ENCODE results near the gene ITM2B. TPM values are rescaled to one million over a fixed set of nuclear protein-coding genes. Genes with fewer than 3 reads are reported as not detected.
"Not testable (repeated sequence)": the region's sequence is repeated elsewhere in the genome, so short reads cannot be mapped to it uniquely, and the experiment has no call there.

Gene ITM2B
- total RNA-seq, 1 donor from 2014 or later: 519 TPM

- ATAC-seq: peak; percentile 88
- intact Hi-C loops (cut with micrococcal nuclease): no loop called here
- DNase-seq: peak; percentile 52
Measured at GRCh38 chr13:48222358-48223301, 10.4 kb upstream of the ITM2B start.

GRCh38 chr13:48224701-48225100, 8.3 kb upstream of the ITM2B start:
- no peak for ATAC-seq
- intact Hi-C loops (cut with micrococcal nuclease): no loop called here

GRCh38 chr13:48230541-48230940, 2.5 kb upstream of the ITM2B start:
- DNase-seq: no peak
- intact Hi-C loops (cut with micrococcal nuclease): loop anchor here (10.0 kb wide), 1 partner anchor 116 kb away; no protein-coding TSS in a partner anchor

More at GRCh38 chr13:48224701-48225100, 8.3 kb upstream of the ITM2B start:
- DNase-seq: no peak

DNA sequence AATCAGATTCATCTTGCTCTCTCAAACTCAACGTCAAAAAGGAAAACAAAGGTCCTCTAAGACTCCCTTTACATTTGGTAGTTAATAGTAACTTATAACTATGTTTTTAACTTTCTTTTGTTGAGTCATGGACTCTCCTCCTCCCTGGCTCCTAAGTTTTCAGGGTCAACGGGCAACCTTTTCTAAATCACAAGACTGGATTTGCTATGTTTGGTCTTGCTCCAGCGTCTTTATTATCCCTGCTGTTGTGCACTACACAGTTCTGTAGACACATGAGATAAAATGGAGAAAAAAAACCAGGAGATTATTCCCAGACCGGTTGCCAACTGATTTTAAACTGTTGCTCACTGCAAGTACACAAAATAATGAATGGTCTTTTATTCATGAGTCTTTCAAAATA, 1.9 kb upstream of the ITM2B start:
- DNase-seq (no peak), ATAC-seq (no peak)
- intact Hi-C loops (cut with micrococcal nuclease): loop anchor here (10.0 kb wide), 1 partner anchor 116 kb away; no protein-coding TSS in a partner anchor

More at GRCh38 chr13:48230541-48230940, 2.5 kb upstream of the ITM2B start:
- ATAC-seq: no peak

- intact Hi-C loops (cut with micrococcal nuclease): loop anchor here (10.0 kb wide), 1 partner anchor 117 kb away; no protein-coding TSS in a partner anchor
- ATAC-seq (peak; percentile 7), DNase-seq (no peak)
Measured at GRCh38 chr13:48231933-48232332, 1.1 kb upstream of the ITM2B start.

DNA sequence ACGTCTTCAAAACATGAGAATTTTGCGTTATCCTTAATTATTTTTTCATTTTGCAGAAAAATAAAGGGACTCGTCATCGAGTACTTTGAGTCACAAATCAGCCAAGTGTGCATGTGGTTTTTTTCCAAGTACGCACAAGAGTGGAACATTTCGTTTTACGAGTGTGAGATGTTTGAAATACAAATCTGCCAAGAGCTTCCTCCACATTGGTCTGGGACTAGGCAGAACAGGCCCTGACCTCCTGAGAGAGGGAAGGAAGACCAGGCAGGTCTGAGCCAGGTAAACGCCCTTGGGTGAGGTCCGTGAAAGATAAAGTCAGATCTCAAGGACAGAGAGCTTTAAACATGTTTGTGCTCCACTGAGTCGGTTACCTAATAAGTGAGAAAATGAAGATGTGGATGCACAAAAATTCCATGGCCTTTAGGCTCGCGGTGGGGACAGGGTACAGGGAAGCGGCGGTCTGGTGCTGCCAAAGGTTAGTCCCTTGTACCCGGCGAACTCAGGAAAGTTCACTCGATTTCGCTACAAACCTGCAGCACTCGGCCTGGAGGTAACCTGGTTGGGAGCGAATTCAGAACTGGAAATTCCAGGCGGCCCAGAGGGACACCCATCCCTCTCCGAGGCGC, 473 bp upstream of the ITM2B start:
- peak; percentile 27 for ATAC-seq
- DNase-seq: no peak
- intact Hi-C loops (cut with micrococcal nuclease): loop anchor here (10.0 kb wide), 1 partner anchor 118 kb away; no protein-coding TSS in a partner anchor

DNA sequence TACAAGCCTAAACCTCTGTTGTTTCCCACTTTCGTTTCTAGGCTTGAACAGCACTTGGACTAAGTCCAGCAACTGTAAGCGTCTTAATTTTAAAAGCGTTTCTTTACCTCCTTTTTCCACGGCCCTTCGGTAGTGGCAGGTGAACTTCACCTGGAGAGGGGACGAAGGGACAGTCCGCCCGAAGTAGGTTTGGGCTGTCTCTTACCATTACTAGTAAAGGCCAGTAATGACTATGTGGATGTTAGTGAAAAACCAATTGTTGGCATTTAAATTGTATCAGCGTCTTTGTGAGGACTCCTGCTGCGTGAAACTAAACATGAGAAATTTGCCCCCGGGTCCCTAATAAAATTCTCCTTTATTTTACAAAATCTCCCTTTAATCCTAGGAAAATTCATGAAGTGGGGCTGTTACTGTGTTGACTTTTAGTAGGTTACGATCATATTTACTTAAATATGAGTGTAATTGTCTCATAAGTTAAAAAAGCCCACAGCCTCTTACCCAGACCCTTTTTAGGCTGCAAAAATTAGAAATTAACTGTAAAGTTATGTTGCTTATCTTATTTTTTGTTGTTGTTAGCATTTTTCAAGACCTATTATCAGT, 983 bp downstream of the ITM2B start:
- intact Hi-C loops (cut with micrococcal nuclease): loop anchor here (10.0 kb wide), 1 partner anchor 119 kb away; no protein-coding TSS in a partner anchor
- DNase-seq (no peak), ATAC-seq (peak; percentile 0)

DNA sequence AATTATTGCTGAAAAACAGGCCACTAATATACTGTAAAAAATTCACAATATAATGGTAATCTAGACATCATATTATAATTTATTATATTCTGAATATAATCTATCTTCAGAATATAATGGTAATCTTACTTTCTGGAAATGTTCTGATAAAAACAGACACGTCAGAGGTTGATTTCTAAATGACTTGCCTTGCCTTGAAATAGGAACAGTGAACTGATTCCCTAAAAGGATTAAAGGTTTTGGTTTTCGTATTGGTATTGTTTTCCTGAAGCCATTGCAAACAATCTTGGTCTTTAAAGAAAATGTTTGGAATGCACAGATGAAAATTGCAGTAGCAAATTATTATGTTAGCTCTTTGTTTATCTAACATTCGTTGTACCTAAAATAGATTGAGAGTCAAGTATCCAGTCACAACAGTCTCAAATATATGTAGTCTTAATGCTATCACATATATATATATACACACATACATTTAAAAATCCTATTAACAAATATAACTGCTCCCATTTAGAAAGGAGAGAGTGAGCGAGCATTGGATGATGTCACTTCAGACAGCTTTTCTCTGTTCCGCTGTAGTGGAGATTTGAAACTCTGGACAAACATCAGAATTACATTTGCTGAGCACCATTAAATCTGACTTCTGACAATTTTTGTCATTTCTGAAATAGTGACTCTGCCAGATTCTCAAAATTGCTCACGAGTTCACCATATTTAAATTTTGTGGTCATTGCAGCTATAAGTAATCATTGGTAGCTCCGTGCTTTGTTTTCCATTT, 1.7 kb downstream of the ITM2B start:
- ATAC-seq: no peak
- intact Hi-C loops (cut with micrococcal nuclease): loop anchor here (10.0 kb wide), 1 partner anchor 120 kb away; no protein-coding TSS in a partner anchor
- no peak for DNase-seq

DNA sequence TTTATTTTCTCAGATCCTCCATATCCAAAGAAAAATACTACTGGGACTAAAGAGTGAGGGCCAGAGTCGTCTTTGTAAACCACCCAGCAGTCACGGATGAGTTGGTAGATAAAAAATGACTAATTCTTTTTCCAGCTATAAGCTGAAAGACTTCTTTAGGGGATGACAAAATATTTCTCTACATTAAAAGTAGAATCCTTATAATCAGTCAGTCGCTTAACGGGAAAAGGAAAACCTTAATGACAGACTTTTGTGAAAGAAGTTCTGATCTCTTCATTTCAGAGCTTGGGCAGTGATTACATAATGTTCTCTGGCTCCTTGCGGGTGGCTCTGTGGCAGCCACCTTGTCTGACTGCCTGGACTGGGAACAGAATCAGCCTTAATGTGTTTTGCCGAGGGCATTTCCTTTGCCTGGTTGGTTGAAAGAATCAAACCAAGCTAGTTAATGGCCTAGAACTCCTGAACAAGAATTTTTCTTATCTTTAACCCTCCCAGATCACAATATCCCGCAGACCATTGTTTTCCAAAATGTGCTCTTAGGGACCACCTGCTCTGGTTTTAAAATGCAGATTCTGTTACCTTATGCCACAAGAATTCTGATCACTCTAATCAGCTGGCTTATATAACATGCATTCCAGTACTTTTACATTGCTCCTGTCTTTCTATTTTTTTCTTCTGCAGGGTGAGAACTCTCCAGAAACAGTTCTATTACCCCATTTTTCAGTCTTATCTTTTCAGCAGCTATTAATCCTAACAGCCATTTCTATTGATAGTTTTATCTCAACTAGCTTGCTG, 2.5 kb downstream of the ITM2B start:
- ATAC-seq (peak; percentile 34), DNase-seq (peak; percentile 48)
- intact Hi-C loops (cut with micrococcal nuclease): loop anchor here (10.0 kb wide), 1 partner anchor 121 kb away; no protein-coding TSS in a partner anchor

GRCh38 chr13:48236528-48237353, 3.7 kb downstream of the ITM2B start:
- intact Hi-C loops (cut with micrococcal nuclease): loop anchor here (10.0 kb wide), 1 partner anchor 122 kb away; no protein-coding TSS in a partner anchor
- ATAC-seq (peak; percentile 19), DNase-seq (no peak)

GRCh38 chr13:48239369-48239768, 6.4 kb downstream of the ITM2B start:
- DNase-seq, ATAC-seq: not testable (repeated sequence)
- intact Hi-C loops (cut with micrococcal nuclease): loop anchor here (10.0 kb wide), 1 partner anchor 125 kb away; no protein-coding TSS in a partner anchor

- no peak for DNase-seq
- no peak for ATAC-seq
- intact Hi-C loops (cut with micrococcal nuclease): no loop called here
Measured at GRCh38 chr13:48241651-48242050, 8.6 kb downstream of the ITM2B start.

DNA sequence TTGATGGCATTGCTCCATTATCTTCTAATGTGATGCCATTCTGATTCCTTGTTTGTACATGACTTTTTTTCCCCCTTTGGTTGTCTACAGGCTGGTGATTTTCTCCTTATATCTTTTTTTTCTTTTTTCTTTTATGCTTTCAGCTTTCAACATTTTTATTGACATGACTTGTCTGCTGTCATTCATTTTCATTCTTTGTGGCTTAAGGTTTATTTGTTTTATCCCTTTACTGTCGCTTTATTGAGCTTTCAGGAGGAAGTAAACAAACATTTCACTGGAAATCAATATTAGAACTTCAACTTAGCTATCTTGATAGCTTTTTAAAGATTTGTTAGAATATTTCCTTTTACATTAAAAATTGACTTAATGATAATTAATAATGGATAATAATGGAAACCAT, 9.7 kb downstream of the ITM2B start:
- intact Hi-C loops (cut with micrococcal nuclease): no loop called here
- no peak for ATAC-seq
- no peak for DNase-seq

DNA sequence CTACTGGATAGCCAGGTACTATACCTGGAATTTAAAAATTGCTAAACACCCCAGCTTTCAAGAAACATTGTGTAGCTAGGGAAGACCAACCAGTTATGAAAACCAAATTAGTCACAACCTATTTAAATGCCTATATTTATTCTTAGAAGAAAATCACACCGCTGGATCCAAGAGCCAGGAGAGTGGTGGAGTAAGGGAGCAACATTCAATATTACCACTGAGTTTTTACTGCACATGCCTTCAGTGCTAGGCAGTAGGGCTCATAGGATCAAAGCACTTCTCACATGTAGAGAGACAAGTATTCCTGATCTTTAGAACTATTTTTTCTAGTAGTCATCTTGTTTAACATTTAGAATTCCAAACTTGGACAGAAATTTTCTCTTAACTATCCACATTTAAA, 11.2 kb downstream of the ITM2B start:
- intact Hi-C loops (cut with micrococcal nuclease): no loop called here
- peak; percentile 33 for ATAC-seq

DNA sequence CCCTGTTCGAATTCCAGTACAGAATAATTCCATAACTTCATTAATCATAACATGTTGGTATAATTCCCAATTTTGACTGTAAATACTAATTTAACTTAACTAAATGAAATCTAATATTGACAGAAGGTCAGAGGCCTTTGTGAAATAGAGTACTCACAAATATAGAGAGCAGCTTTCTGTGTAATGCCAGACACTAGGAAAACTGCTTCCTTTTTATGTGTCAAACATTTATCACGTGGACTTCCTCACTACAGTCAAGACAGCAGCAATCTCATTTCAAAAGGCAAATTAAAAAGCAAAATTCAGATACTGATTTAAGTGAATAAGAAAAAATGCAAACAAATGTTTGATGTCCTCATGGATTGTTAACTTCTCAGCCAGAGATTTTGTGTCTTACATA, 13.1 kb downstream of the ITM2B start:
- intact Hi-C loops (cut with micrococcal nuclease): no loop called here
- DNase-seq (no peak), ATAC-seq (no peak)

More for the DNA sequence above, 11.2 kb downstream of the ITM2B start:
- no peak for DNase-seq

GRCh38 chr13:48249018-48249417, 16.0 kb downstream of the ITM2B start:
- DNase-seq: no peak
- intact Hi-C loops (cut with micrococcal nuclease): no loop called here

GRCh38 chr13:48251611-48252081, 18.6 kb downstream of the ITM2B start:
- intact Hi-C loops (cut with micrococcal nuclease): no loop called here
- peak; percentile 67 for ATAC-seq

More at GRCh38 chr13:48249018-48249417, 16.0 kb downstream of the ITM2B start:
- ATAC-seq: no peak

More at GRCh38 chr13:48251611-48252081, 18.6 kb downstream of the ITM2B start:
- no peak for DNase-seq

All from left ventricle myocardium superior (tissue), 1 donor.